Activated CD8-positive, alpha-beta T cell treated with anti-CD3 and anti-CD28 coated beads for 36 hours (primary cell): ENCODE results near the gene CNTNAP2. TPM values are rescaled to one million over a fixed set of nuclear protein-coding genes. Genes with fewer than 3 reads are reported as not detected.

Experiments
- ATAC-seq: fragments of 200-7000 bp; cut with Tn5 transposase; one replicate; pipeline ENCODE4 v1.10.0; 2021; ENCODE audit warnings: mild to moderate bottlenecking, moderate library complexity
- CTCF ChIA-PET: fragments of 350-600 bp; sonication (Branson Sonifier 250); formaldehyde crosslinking; loops from one replicate; lab custom pipeline; 2021; ENCODE audit warnings: antibody characterized with exemption; lab: Charles Lee
- POLR2A ChIA-PET: fragments of 350-600 bp; sonication (Branson Sonifier 250); formaldehyde crosslinking; loops from one replicate; lab custom pipeline; 2021; ENCODE audit warnings: antibody characterized with exemption; lab: Charles Lee
- DNase-seq: peaks from one replicate; pipeline ENCODE4 v3.0.0-alpha.2; 2020
- H3K27ac Mint-ChIP-seq: one replicate; pipeline ENCODE4 v1.8.0; 2021; ENCODE audit warnings: mild to moderate bottlenecking, mixed read lengths
- H3K27me3 Mint-ChIP-seq: one replicate; pipeline ENCODE4 v1.8.0; 2021; ENCODE audit warnings: mixed read lengths
- H3K36me3 Mint-ChIP-seq: one replicate; pipeline ENCODE4 v1.8.0; 2021; ENCODE audit warnings: low read depth, mixed read lengths
- H3K4me1 Mint-ChIP-seq: one replicate; pipeline ENCODE4 v1.8.0; 2021; ENCODE audit warnings: low read depth, mixed read lengths
- H3K4me3 Mint-ChIP-seq: one replicate; pipeline ENCODE4 v1.8.0; 2021; ENCODE audit warnings: mild to moderate bottlenecking, moderate library complexity, mixed read lengths
- H3K9me3 Mint-ChIP-seq: one replicate; pipeline ENCODE4 v1.8.0; 2021; ENCODE audit warnings: mixed read lengths
- CTCF ChIP-seq: fragments of 200-600 bp; IDR thresholded peaks from one replicate; pipeline ENCODE4 v1.8.0; 2022; ENCODE audit warnings: antibody characterized with exemption, mild to moderate bottlenecking
- intact Hi-C: fragments of 100-400 bp; cut with micrococcal nuclease; formaldehyde crosslinking; loops from one replicate; pipeline ENCODE4 v1.10.0; 2022
- total RNA-seq, 2 experiments: library from RNA; stranded (reverse); gene quantifications; one replicate each; pipeline ENCODE4 v1.2.3, GENCODE V29; 2021

CNTNAP2 gene
- total RNA-seq, 2 experiments from 2014 or later: not detected

GRCh38 chr7:148204639-148205304 lies 2088.2 kb downstream of the CNTNAP2 start:
- ATAC-seq: no peak
- Mint-ChIP-seq H3K9me3 (no peaks in the 10 kb centered on the region), H3K4me3 (no peak overlapping the region), H3K27ac (no peak overlapping the region), H3K4me1 (no peaks in the 10 kb centered on the region), H3K36me3 (no peaks in the 10 kb centered on the region), H3K27me3 (peaks cover 12% of the 10 kb centered on the region)
- intact Hi-C loops: no loop called here
- TF ChIP-seq CTCF: no peak
- no peak for DNase-seq
- POLR2A ChIA-PET: no interaction called here
- CTCF ChIA-PET: no interaction called here

- ChIA-PET POLR2A (no interaction called here), CTCF (no interaction called here)
- DNase-seq (no peak), ATAC-seq (no peak)
- no peak for TF ChIP-seq CTCF
- Mint-ChIP-seq H3K36me3 (no peaks in the 10 kb centered on the region), H3K4me1 (no peaks in the 10 kb centered on the region), H3K27me3 (peaks cover 3% of the 10 kb centered on the region), H3K27ac (no peak overlapping the region), H3K4me3 (no peak overlapping the region), H3K9me3 (no peaks in the 10 kb centered on the region)
- intact Hi-C loops: no loop called here
These were observed 2093.1 kb downstream of the CNTNAP2 start for GRCh38 chr7:148209643-148210190.

- POLR2A ChIA-PET: no interaction called here
- Mint-ChIP-seq H3K27me3 (peaks cover 3% of the 10 kb centered on the region), H3K36me3 (no peaks in the 10 kb centered on the region), H3K27ac (no peak overlapping the region), H3K4me3 (no peak overlapping the region), H3K9me3 (no peaks in the 10 kb centered on the region), H3K4me1 (no peaks in the 10 kb centered on the region)
- DNase-seq (no peak), ATAC-seq (no peak)
- CTCF ChIA-PET: interaction anchor here (0.7 kb wide), 1 partner anchor 52 kb away, joined by 3 read pairs; no protein-coding TSS in a partner anchor
- no peak for TF ChIP-seq CTCF
- intact Hi-C loops: no loop called here
These were observed 2094.3 kb downstream of the CNTNAP2 start for GRCh38 chr7:148210804-148211325.

- H3K27me3 Mint-ChIP-seq: peaks cover 3% of the 10 kb centered on the region
- intact Hi-C loops: no loop called here
- no peak for DNase-seq
- no peaks in the 10 kb centered on the region for H3K36me3 Mint-ChIP-seq
- no peaks in the 10 kb centered on the region for H3K4me1 Mint-ChIP-seq
- H3K27ac Mint-ChIP-seq: no peak overlapping the region
- no peak overlapping the region for H3K4me3 Mint-ChIP-seq
- ChIA-PET POLR2A (no interaction called here), CTCF (no interaction called here)
- no peak for TF ChIP-seq CTCF
- no peak for ATAC-seq
- H3K9me3 Mint-ChIP-seq: no peaks in the 10 kb centered on the region
These were observed 2095.1 kb downstream of the CNTNAP2 start for GRCh38 chr7:148211740-148212151.

- no peak for DNase-seq
- Mint-ChIP-seq H3K9me3 (no peaks in the 10 kb centered on the region), H3K4me3 (no peak overlapping the region), H3K4me1 (no peaks in the 10 kb centered on the region), H3K27me3 (peaks cover 4% of the 10 kb centered on the region), H3K27ac (no peak overlapping the region), H3K36me3 (no peaks in the 10 kb centered on the region)
- CTCF ChIA-PET: interaction anchor here (1.5 kb wide), 1 partner anchor 30 kb away, joined by 5 read pairs; no protein-coding TSS in a partner anchor
- intact Hi-C loops: no loop called here
- TF ChIP-seq CTCF: no peak
- POLR2A ChIA-PET: no interaction called here
- ATAC-seq: no peak
These were observed 2096.1 kb downstream of the CNTNAP2 start for GRCh38 chr7:148212731-148213130.
